ENCODE data around the gene SEPHS1. TPM values are rescaled to one million over a fixed set of nuclear protein-coding genes. Genes with fewer than 3 reads are reported as not detected.

The SEPHS1 gene
- total RNA-seq, 1 experiment from 2014 or later, result 63.0 TPM

- no peak for DNase-seq
- no peak overlapping the region for H2AFZ ChIP-seq
- ChIA-PET POLR2A (ENCODE audit: unreplicated experiment) (no interaction called here), CTCF (no interaction called here)
- no peaks in the 10 kb centered on the region for H3K4me1 ChIP-seq (replicated peaks; ENCODE audit: insufficient read depth)
- no peak overlapping the region for H3K4me2 ChIP-seq
- TF ChIP-seq EZH2 (IDR thresholded peaks at IDR 0.05; ENCODE audit: low read depth), result no peak
- TF ChIP-seq, protein P1, sequence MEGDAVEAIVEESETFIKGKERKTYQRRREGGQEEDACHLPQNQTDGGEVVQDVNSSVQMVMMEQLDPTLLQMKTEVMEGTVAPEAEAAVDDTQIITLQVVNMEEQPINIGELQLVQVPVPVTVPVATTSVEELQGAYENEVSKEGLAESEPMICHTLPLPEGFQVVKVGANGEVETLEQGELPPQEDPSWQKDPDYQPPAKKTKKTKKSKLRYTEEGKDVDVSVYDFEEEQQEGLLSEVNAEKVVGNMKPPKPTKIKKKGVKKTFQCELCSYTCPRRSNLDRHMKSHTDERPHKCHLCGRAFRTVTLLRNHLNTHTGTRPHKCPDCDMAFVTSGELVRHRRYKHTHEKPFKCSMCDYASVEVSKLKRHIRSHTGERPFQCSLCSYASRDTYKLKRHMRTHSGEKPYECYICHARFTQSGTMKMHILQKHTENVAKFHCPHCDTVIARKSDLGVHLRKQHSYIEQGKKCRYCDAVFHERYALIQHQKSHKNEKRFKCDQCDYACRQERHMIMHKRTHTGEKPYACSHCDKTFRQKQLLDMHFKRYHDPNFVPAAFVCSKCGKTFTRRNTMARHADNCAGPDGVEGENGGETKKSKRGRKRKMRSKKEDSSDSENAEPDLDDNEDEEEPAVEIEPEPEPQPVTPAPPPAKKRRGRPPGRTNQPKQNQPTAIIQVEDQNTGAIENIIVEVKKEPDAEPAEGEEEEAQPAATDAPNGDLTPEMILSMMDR (conservative IDR thresholded peaks at IDR 0.05), result no peak
- no peaks in the 10 kb centered on the region for H3K9me2 ChIP-seq (ENCODE audit: insufficient read depth)
- no peaks in the 10 kb centered on the region for H3K36me3 ChIP-seq (ENCODE audit: low read depth)
- no TSS peak for BruUV-seq (replicated peaks)
- H4K20me1 ChIP-seq (ENCODE audit: insufficient read depth), result no peaks in the 10 kb centered on the region
- H3F3A ChIP-seq (ENCODE audit: insufficient read depth, low read depth), result no peaks in the 10 kb centered on the region
- no peak overlapping the region for H3K4me3 ChIP-seq
- intact Hi-C loops (cut with micrococcal nuclease; ENCODE audit: unreplicated experiment), result no loop called here
- no peak overlapping the region for H3K27ac ChIP-seq
- H3K9me3 ChIP-seq (ENCODE audit: insufficient read depth, low read depth), result no peaks in the 10 kb centered on the region
- H3K79me2 ChIP-seq (ENCODE audit: low read depth), result no peaks in the 10 kb centered on the region
- no peaks in the 10 kb centered on the region for H3K27me3 ChIP-seq (ENCODE audit: insufficient read depth, low read depth)
These were observed 79.3 kb downstream of the SEPHS1 start for GRCh38 chr10:13268841-13269240.

DNA sequence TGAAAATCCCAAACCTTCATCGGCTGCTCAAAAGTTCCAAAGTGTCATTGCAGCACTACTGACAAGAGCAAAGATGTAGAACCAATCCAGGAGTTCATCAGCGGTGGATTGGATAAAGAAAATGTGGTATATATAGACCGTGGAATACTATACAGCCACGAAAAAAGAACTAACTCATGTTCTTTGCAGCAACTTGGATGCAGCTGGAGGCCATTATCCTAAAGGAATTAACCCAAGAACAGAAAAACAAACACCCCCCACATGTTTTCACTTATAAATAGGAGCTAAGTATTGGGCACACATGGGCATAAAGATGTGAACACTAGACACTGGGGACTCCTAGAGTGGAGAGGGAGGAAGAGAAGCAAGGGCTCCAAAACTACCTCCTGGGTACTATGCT is 79.8 kb downstream of the SEPHS1 start:
- H3K79me2 ChIP-seq (ENCODE audit: low read depth), result no peaks in the 10 kb centered on the region
- H3K27me3 ChIP-seq (ENCODE audit: insufficient read depth, low read depth), result peaks cover 2% of the 10 kb centered on the region; the same call in 1 of the 2 replicates
- intact Hi-C loops (cut with micrococcal nuclease; ENCODE audit: unreplicated experiment), result no loop called here
- TF ChIP-seq, protein P1 (conservative IDR thresholded peaks at IDR 0.05), result no peak
- TF ChIP-seq EZH2 (IDR thresholded peaks at IDR 0.05; ENCODE audit: low read depth), result no peak
- H3K4me2 ChIP-seq, result no peak overlapping the region
- no peak overlapping the region for H2AFZ ChIP-seq
- POLR2A ChIA-PET (ENCODE audit: unreplicated experiment), result no interaction called here
- H3K9me2 ChIP-seq (ENCODE audit: insufficient read depth), result no peaks in the 10 kb centered on the region
- H3K9me3 ChIP-seq (ENCODE audit: insufficient read depth, low read depth), result no peaks in the 10 kb centered on the region
- BruUV-seq (replicated peaks), result no TSS peak
- H4K20me1 ChIP-seq (ENCODE audit: insufficient read depth), result no peaks in the 10 kb centered on the region
- DNase-seq, result no peak
- CTCF ChIA-PET, result no interaction called here
- no peak overlapping the region for H3K27ac ChIP-seq
- no peaks in the 10 kb centered on the region for H3K4me1 ChIP-seq (replicated peaks; ENCODE audit: insufficient read depth)
- H3F3A ChIP-seq (ENCODE audit: insufficient read depth, low read depth), result no peaks in the 10 kb centered on the region
- H3K4me3 ChIP-seq, result no peak overlapping the region
- no peaks in the 10 kb centered on the region for H3K36me3 ChIP-seq (ENCODE audit: low read depth)

Other genes starting within 250 kb of the SEPHS1 start
- 26.6 and 26.8 TPM in 2 replicates for gene OPTN, start 248.1 kb downstream of the SEPHS1 start, total RNA-seq (2021)
- gene MCM10, start 186.7 kb downstream of the SEPHS1 start, total RNA-seq (2021), result 20.9 and 24.5 TPM in 2 replicates
- not detected in 2 replicates for gene UCMA, start 113.9 kb downstream of the SEPHS1 start, total RNA-seq (2021)
- gene PHYH, start 48.2 kb downstream of the SEPHS1 start, total RNA-seq (2021), result 15.3 and 16.5 TPM in 2 replicates
- gene BEND7, start 180.7 kb upstream of the SEPHS1 start, total RNA-seq (2021), result 1.7 and 3.2 TPM in 2 replicates
- 18.9 and 19.1 TPM in 2 replicates for gene PRPF18, start 238.7 kb upstream of the SEPHS1 start, total RNA-seq (2021)